HUDEP-2 (cell line): Measurements from ENCODE around the gene CRIP2.
A peak's percentile ranks its signal among the peaks of the same experiment; 100 is the strongest.

Experiments
- DNase-seq, 76 experiments: peaks; one replicate each; lab custom pipeline; 2025; ENCODE audit not compliant: unreplicated experiment in 76 of 76; lab: John Stamatoyannopoulos, UW

The CRIP2 gene, protein sequence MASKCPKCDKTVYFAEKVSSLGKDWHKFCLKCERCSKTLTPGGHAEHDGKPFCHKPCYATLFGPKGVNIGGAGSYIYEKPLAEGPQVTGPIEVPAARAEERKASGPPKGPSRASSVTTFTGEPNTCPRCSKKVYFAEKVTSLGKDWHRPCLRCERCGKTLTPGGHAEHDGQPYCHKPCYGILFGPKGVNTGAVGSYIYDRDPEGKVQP

DNA sequence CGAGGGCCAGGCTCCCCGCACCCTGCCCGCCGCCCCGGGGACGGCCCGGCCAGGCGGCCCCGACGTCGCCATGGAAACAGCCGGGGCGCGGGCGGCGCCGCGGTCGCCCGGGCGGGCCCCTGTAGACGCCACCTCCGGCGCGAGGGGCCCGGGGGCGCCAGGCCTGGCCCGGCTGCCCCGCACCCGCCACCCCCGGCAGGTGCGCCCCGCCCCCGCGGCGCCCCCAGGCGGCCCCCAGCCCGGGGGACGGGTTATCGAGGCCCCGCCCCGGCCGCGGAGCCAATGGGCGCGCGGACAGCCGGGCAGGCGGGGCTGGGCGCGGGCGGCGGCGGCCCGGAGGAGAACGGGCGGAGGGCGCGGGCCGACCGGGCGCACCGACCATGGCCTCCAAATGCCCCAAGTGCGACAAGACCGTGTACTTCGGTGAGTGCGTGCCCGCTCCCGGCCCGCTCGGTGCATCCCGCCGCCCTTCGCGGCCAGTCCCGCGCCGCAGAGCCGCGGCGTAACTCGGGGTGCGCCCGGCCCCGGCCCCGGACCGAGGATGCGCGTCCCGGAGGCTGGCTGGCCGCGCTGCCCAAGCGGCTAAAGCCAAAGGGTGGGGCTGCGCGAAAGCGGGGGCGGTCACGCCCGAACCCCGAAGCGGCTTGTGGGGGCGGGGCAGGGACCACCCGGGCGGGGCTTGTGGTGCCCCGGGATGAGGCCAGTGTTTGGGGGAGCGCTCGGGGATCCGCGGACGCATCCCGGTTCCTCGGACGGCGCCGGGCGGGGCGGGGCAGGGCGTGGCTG is at the start of gene CRIP2:
Gene CRIP2, plus strand, starts transcription at position 339 of the 786 bp plus-strand sequence. Its CDS starts 42 bp downstream, at position 381.
- peak in 3 of 76 experiments; percentile 9 to 48 (median 32) for DNase-seq

DNA sequence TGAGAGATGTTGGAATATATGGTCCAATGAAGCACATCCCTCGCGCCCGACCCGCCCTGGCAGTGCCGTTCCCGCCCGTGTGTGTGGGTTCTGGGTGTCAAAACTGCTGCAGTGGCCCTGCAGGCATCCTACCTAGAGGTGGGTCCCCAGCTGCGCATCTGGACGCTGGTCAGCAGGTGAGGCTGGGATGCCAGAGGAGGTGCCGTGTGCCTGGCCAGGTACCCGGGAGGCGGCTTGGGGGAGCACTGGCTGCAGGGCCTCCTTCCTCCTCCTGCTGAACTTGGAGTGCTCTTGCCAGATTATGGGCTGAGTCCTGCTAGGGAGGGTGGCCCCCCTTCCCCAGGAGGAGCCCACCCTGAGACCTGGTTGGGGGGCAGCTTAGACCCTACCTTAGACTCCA is 49.8 kb upstream of the CRIP2 start:
- DNase-seq: no peak

DNA sequence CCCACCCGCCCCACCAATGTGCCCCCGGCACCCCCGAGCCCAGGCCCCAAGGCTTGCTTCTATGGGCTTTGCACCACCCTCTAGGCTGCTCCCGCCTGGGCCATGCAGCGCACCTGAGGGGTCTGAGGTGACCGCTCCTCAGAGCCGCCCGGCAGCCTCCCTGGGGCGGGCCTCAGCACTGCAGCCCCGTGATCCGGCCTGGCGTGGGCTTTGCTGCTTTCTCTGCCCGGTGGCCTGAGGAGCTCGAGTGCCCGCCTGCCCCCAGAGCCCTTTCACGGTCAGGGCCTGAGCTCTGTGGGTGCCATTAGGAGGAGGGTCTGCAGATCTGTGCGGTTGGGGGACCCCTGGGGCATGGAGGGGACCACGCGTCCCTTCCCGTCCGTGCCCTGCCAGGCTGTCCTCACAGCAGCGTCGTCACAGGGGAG is 48.8 kb upstream of the CRIP2 start:
- DNase-seq: no peak

DNA sequence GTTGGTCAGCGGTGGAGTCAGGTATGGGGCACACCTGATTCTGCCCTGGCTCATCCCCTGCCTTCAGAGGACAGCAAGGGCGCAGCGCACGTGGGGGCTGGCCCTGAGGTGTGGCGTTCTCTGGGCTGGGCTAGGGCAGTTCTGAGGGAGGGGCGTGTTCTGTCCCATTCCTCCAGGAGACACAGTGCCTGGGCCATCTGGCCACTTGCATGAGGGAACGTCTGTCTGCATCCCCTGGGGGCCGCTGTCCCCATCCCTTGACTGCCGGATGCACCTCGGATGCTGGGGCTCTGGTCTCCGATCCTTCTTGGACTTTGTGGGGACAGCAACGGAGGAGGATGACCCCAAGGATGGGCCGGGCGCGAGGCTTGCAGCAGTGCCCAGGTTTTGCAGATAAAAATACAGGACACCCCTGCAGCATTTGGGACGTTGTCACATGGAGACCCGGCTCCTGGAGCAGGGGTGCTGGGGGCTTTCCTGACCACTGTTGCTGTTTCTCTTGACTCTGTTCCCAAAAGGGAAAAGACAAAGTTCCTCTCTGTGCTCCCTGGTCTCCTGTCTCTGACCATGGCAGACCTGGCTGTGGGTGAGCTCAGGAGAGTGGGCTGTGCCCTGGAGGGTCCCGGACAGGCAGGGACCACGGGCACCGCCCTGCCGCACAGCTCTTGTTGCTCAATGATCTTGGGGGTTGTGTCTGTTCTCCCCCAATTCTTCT is 48.0 kb upstream of the CRIP2 start:
- DNase-seq: no peak

DNA sequence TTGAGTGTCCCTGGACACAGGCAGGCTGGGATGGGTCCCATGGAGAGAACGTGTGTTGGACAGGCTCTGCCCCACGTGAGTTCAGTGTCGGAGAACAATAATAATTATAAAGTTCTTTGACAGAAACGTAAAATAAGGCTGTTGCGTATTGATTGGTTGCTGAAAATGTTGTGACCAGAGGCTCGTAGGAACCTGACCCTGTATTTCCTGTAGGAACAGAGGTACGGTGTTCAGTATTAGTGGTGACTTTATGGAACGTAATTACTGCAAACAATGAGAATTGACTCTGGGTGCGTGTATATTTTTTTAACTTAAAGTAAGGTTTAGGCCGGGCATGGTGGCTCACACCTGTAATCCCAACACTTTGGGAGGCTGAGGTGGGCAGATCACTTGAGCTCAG is 47.2 kb upstream of the CRIP2 start:
- DNase-seq: no peak

DNA sequence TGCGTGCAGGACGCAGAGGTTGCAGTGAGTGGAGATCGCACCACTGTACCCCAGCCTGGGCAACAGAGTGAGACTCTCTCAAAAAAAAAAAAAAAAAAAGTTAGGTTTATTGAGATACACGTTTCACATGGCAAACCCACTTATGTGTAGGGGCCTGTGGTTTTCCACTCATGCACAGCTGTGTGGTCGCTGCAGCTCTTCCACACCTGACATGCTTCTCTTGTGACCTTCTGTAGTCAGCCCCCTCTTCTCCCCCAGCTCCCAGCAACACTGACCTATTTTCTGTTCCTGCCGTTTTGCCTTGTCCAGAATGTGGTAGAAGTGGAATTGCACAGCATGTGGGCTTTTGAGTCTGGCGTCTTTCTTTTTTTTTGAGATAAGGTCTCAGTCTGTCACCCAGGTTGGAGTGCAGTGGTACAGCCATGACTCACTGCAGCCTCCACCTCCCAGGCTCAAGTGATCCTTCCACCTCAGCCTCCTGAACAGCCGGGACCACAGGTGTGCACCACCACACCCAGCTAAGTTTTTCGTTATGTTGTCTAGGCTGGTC is 46.6 kb upstream of the CRIP2 start:
- DNase-seq: no peak

DNA sequence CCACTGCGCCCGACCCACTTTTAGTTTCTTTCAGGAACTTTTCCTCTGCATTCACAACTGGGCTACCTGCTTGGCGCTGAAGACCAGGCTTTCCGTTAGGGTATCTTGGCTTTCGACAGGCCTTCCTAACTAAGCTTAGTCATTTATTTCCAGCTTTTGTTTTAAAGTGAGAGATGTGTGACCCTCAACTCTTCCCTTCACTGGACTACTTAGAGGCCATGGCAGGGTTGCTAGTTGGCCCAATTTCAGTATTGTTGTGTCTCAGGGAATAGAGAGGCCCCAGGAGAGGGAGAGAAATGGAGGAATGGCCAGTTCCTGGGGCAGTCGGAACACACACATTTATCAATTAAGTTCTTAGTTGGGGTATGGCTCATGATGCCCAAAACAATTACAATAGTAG is 44.6 kb upstream of the CRIP2 start:
- no peak for DNase-seq

DNA sequence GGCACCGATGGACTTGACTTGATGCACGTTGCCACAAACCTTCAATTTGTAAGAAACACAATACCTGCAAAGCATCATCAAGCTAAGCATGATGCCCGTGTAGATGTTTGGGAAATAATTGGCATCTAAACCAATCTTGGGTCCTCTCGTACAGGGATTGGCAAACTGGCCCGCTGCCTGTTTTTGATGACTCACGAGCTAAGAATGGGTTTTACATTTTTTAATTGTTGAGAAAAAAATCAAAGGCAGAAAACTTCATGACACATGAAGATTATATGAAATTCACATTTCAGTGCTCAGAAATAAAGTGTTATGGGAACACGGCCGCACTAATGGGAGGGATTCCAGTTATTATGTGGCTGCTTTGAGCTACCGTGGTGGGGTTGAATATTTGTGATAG is 44.1 kb upstream of the CRIP2 start:
- DNase-seq: no peak

DNA sequence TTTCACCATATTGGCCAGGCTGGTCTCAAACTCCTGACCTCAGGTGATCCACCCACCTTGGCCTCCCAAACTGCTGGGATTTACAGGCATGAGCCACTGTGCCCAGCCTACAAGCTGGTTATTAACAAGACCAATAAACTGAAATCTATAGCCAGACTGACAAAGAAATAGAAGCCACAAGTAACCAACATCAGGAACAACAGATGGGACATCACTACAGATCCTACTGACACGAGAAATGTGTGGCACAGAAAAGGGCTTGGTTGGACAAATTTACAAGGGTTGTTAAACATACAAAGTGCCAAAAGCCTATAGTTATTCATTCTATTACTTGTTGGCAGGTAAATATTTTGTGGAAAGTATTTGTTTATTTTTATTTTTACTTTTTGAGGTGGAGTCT is 43.4 kb upstream of the CRIP2 start:
- DNase-seq: no peak

DNA sequence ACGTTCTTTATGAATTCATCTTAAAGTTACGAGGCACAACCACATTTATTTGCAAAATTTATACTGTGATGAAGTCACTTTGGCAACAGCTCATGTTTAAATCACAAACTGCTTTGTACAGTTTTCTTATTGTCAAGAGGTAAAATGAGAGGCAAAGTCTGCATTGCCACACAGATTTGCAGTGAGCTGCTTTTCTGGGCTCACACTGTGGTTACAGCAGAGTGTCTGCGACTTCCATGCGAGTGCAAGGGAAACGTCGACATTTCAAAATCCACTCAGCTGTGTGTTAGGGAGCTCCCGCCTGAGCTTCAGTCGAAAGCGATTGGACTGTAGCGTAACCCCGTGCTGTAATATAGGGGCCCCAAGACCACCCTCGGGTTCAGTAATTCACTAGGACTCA is 42.0 kb upstream of the CRIP2 start:
- no peak for DNase-seq

DNA sequence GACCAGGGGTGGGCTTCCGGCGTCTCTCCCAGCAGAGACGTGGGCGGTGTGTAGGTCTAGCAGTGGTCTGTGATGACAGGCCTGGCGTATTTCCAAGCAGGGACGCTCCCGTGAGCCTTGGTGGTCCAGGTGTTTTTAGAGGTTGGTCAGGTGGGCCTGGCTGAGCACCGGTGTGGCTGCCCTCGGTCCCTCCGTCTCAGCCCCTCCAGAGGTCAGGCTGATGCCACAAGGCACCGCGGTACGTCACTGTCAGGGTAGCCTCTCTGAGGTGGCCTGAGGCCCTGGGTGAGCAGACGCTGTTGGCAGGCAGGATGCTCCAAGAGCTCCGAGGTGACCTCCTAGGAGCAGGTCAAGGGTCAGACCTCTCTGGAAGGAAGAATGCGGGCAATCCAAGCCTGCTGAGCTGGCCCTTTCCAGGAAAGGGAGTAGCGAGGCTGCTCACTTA is 41.4 kb upstream of the CRIP2 start:
- no peak for DNase-seq

DNA sequence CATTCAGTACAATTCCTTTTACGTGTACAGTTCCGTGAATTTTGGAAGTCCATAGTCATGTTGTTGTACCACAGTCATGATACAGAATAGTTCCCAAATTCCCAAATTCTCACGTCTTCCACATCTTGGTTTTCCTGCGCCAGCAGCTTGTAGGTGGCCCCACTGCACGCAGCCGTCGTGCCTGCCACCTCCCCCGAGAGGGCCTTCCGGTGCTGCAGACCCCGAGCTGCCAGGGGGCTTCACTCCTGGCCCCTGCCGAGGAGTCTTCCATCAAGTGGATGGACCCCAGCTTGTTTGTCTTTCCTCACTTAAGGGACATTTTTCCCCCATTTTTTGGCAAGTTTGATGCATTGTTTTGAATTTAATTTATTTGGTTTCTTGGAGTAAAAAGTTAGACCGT is 38.2 kb upstream of the CRIP2 start:
- DNase-seq: no peak

DNA sequence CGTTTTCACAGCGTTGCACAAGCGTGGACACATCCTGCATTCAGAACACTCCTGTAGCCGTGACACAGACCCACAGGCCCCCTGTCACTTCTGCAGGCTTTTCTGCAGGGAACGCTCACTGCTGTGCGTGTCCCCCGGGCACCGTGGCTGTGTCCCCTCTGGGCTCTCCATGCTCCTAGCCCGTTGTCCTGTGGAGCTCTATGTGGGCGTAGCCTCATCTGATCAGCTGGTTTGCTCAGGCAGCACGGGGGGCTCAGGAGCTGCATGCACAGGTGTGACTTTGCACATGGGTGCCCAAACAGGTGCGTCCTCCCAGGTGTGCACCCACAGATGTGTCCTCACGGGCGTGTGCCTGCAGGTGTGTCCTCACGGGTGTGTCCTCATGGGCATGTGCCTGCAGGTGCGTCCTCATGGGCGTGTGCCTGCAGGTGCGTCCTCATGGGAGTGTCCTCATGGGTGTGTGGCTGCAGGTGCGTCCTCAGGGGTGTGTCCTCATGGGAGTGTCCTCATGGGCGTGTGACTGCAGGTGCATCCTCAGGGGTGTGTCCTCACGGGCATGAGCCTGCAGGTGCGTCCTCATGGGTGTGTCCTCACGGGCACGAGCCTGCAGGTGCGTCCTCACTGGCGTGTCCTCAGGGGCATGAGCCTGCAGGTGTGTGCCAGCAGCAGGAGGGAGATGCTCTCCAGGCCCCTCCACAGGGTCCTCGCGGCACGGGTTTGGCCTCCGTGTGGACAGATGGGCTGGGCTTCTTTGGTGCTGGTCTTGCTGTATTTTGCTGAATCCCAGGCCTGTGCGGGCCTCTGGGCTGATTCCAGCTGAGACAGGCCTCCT is 37.5 kb upstream of the CRIP2 start:
- DNase-seq: no peak

DNA sequence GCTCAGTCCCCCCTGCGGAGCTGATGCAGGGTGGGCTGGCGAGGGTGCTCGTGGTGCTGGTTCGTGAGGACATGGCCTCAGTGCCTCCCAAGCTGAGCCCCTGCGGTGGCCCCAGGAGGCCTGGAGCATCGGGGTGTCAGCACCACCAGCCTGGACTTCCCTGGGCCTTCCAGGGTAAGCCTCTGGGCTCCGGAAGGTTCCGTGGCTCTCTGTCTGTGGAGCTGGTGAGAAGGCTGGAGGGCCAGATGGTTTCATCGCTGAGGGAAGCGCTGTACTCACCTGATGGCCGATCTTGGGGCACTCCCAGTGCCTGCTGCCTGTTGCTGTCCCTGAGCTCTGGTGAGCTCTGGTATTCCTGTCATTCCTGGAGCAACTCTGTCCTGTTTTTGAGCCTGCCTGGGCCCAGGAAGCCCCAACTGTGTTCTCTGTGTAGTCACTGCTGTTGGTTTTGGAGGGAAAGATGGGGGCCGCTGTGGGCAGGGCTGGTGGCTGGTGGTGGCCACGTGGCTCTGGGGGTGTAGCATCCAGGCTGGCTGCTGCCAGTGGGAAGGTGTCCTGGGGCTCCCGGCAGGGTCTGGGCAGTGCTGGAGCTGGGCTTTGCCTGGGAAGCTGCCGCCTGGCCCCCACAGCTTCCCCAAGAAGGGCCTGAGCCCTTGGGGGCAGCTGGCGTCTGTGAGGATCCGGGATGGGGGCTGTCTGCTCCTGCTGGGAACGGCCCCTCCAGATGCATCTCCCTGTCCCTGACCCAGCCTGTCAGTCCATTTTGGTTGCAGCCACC is 36.7 kb upstream of the CRIP2 start:
- DNase-seq: no peak

DNA sequence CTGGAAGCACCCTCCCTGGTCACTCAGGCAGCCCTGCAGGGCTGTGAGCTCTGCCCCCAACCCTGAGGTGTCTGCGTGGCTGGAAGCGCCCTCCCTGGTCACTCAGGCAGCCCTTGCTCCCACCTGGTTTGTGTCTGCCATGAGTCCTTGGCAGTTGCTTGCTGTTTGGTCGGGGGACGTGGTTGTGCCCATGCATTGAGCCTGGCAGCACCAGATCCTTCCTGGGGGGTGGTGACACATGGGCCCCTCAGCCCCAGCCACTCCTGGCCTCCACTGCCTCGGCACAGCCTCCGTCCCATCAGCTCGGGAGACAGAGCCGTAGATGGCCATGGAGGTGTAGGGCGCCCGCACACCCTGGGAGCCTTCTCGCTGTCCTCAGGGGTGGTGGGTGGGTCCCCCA is 35.4 kb upstream of the CRIP2 start:
- no peak for DNase-seq

DNA sequence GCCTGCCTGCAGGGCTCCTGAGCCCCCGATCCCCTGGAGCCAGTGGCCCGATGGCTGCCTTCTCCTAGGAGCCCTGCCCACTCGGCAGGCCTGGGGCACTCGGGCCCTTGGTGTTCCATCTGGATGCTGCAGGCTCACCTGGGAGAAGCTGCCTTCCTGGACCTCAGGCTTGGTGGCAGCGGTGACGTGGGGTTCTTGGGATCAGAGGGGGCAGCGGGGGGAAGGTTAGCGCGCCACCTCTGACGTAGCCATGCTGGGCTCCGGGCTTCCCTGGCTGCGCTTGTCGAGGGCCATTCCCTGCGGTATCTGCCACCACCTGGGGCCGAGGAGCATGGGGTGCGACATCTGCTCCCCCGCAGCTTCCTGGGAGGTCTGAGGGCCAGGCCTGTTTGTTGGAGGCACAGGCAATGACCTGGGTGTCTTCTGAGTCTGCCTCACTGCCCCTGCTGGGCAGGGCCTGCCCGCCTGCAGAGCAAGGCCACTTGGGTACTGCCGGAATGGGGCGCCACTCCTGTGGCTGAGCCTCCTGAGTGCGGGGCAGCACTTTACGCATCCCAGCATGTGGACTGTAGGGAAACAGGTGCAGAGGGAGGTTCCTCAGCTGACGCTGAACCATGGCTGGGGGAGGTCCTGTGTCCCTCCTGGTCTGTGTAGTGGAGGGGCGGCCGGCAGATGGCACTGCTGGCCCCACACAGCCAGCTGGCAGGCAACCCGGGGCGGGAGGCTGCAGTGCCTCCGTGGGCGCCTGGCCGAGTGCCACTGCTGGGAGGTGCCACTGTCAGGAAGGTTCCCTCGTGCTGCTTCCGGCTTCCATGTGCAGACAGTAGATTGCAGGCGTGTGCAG is 34.7 kb upstream of the CRIP2 start:
- peak in 69 of 76 experiments; percentile 11 to 96 (median 69) for DNase-seq

DNA sequence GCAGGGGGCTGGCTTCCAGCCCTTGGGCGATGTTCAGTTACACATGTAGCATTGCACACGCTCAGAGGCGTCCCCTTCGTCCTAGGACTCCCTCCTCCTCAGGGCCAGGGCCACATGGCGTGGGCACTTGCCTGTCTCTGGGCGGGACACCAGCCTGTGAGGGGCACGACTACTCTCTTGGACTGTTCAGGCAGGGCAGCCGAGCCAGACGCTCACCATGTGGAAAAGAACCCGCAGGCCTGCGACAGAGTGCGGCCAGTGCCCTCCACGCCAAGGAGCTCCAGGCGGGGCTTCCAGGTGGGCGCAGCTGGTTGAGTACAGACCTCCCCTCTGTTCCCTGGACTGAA is 34.1 kb upstream of the CRIP2 start:
- DNase-seq: no peak

DNA sequence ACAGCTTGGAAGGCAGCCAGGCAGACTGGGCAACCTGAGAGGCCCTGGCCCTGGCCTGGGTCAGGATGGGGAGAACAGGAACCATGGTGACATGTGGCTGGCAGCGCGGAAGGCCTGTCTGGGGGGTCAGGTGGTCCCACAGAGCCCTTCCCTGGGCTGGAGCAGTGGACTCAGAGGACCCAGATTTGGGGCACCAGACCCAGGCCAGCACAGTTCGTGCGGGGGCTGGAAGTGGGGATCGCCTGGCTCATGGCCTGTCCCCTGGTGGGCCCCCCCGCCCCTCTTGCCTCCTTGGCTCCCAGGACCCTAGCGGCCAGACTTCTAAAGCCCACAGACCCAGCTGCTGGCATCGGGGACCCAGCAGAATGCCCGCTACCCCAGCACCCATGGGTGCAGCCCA is 33.6 kb upstream of the CRIP2 start:
- DNase-seq: no peak

DNA sequence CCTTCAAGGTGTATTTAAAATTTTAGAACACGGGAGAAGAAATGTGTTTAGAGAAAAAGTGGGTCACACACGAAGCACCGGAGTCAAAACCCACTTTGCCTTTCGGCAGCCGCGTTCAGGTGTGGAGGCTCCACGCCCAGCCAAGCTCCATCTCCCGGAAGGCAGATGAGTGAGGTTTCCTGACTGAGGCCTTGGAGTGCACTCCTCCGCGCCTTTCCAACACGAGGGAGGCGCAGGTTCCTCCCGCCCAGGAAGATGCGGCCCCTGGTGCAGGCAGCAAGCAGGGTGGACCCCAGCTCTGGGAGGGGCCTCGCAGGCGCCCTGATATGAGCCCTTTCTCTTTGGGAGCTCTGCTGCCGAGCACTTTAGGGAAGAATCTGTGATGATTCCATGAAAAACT is 32.5 kb upstream of the CRIP2 start:
- DNase-seq: no peak
